Measurements from ENCODE around the gene RAI14.
"Not testable (repeated sequence)": the region's sequence is repeated elsewhere in the genome, so short reads cannot be mapped to it uniquely, and the experiment has no call there.

The RAI14 gene

GRCh38 chr5:34699155-34700077, 43.3 kb downstream of the RAI14 start:
- DNase-seq (ENCODE audit: low spot score) = no peak

DNA sequence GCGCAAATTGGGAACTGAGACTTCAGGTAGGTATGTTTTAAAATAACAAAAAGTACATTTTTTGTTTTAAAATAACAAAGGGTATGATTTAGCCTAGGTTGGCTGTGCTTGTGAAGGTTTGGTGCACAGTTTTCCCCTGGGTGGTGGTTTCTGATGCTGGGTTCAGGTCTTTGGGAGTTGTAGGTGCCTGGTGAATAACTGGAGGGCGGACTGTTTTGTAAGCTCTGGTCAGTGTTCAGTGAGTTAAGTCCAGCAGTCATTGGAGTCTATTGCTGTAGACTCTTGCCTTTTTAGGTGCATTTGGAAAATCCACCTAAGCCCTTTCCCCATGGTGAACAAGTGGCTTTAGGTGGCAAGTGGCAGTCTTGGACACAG, 43.9 kb downstream of the RAI14 start:
- DNase-seq (ENCODE audit: low spot score) = no peak

DNA sequence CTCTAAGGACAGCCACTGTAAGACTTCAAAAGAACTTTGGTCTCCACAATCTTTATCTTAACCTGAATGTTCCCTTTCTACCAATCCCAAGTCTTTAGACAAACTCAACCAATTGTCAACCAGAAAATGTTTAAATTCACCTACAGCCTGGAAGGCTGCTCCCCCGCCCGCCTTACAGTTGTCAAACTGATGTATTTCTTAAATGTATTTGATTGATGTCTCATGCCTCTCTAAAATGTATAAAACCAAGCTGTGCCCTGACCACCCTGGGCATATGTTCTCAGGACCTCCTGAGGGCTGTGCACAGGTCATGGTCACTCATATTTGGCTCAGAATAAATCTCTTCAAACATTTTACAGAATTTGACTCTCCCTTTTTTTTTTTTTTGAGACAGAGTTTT, 45.3 kb downstream of the RAI14 start:
- not testable (repeated sequence) for DNase-seq (ENCODE audit: low spot score)

DNA sequence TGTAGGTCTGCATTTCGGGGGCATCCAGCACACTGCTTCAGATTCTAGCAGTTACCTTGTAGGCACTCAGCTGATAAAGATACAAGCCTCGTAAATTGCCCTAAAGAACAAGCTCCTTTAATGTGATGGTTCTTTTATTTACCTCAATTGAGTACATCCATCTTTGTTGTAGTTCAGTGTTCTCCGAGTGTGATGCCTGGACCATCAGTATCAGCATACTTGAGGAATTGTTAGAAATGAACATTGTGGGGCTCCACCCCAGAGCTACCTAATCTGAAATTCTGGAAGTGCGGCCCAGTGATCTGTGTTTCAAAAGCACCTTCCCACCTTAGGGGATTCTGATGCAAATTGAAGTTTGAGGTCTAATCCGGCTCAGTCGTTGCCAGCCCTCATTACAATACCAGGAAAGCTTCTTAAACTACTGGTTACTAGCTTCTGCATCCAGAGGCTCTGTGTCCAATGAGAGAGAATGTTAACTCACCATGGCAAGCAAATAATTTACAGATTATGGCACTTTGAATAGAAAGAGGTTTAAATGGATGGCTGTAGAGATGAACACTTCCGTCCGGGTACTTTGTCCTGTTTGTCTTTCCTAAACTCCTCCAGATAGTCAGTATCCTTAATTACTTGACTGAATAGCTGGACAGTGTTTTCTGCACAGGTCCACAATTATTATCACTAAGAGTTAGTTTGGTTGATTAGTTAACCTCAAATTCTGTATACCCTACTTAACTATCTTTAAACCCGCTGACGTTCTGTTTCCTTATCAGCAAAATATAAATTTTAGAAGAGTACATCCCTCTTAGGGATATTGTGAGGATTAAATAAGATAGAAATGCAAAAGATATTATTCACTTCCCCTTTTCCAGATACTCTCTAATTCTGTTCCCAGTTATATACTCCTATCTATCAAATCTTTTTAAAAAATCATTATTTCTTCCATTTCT, 47.9 kb downstream of the RAI14 start:
- no peak for DNase-seq (ENCODE audit: low spot score)

DNA sequence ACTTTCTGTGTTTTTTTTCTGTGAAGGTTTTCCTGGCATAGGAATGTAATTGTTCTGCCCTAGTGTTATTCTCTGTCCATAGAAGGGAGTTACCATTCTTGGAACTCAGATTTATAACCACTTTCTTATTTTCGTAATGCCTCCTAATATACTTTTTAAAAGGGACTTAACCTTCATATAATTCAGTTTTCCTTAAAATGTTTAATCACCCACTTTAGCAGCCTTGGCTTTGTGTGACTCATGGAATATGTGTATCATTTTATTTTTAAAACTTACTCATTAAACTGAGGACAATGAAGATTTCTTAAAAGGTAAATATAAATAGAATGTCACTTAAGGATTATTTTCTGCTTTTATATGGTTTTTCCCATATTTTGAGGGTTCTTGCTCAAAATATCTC, 50.0 kb downstream of the RAI14 start:
- no peak for DNase-seq (ENCODE audit: low spot score)

GRCh38 chr5:34707451-34708107, 51.5 kb downstream of the RAI14 start:
- DNase-seq (ENCODE audit: low spot score) = no peak

- DNase-seq (ENCODE audit: low spot score) = no peak
These were observed 52.6 kb downstream of the RAI14 start for GRCh38 chr5:34708777-34709176.

- no peak for DNase-seq (ENCODE audit: low spot score)
These were observed 53.9 kb downstream of the RAI14 start for GRCh38 chr5:34709861-34710673.

- no peak for DNase-seq (ENCODE audit: low spot score)
These were observed 56.4 kb downstream of the RAI14 start for GRCh38 chr5:34712565-34712964.

DNA sequence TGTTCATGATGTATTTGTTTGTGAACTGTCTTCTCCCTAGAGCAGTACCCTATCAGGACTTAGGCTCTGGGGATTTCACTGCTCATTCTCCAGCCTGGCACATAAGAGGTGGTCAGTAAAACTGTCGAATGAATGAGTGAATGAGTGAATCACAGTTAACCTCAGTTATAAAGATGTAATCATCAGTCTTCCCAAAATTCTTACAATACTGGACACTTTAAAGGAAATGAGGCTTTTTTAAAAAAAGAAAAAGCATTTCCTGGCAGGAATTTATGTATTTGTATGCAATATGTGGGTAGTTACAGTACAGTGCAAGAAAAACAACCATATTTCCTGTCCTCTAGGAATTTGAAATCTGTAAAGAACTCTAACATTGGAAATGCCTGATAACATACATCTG, 59.6 kb downstream of the RAI14 start:
- no peak for DNase-seq (ENCODE audit: low spot score)

DNA sequence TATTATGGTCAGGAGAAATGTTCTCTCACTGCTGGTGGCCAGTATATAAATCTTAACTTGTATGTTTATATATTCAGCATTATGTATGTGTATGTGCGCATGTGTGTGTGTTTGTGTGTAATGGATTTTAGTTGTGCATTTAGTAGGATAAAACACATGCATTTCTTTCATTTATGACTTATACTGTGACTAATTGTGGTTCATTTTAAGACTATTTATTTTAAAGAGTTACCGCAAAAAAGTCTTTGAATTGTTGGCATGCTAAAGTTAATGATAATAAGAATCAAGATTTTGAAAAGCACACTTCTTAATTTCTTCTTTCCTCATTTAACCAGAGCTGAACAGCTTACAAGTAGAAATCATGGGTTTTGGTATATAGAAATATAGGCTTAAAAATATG, 60.9 kb downstream of the RAI14 start:
- DNase-seq (ENCODE audit: low spot score) = no peak

DNA sequence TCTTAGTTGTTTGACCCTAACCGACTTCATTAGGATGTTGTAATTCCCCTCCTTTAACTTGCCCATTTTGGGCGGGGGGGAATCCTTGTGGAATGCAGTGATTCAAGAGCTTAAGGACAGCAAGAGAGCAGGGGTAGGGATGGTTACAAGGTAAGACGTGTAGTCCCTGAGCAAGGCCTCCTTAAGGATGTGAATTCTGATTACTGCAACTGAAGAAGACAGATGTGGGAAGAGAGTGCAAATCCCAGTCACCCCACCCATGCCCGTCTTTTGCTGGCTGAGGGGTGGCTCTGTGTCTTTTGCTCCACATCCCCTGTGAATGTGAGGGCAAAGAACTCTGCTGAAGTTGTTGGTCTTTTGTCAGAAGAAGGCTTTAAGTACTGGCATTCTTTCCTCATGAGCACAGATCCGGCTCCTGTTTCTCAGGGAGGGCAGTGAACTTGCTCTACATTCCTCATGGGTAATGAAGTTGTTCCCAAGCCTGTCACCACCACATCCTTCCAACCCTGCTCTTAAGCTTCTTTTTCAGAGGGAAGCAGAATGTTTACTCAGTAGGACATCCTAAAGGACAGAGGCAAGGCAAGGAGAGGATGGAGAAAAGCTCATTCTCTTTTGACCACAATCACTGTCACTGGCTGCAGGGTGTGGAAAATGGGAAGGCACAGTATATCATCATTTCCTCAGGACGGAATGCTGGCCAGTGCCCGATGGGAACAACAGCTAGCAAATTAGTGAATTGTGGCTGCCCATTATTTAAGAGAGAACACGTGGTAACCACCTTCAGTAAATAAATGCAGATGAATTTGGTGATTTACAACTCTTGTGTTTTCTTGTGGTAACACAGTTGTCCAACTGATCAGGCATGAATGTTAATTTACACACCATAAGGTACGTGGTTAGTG, 61.5 kb downstream of the RAI14 start:
- no peak for DNase-seq (ENCODE audit: low spot score)

DNA sequence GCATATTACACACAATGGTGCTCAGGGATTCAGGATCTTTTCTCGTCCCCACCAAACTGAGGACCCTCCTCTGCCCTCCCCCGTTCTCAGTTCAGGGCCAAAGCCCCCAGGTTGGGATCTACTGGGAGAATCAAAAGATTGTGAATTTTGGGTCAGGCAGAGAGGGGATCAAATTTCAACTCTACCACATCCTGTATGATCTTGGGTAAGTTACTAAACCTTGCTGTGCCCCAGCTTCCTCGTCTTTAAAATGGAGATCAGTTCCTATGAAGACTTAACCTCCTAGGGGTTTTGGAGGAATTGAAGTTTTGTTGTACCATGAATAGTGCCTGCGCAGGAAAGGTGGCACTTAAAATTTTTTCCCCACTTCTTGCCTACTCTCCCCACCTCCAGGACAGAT, 62.4 kb downstream of the RAI14 start:
- no peak for DNase-seq (ENCODE audit: low spot score)

DNA sequence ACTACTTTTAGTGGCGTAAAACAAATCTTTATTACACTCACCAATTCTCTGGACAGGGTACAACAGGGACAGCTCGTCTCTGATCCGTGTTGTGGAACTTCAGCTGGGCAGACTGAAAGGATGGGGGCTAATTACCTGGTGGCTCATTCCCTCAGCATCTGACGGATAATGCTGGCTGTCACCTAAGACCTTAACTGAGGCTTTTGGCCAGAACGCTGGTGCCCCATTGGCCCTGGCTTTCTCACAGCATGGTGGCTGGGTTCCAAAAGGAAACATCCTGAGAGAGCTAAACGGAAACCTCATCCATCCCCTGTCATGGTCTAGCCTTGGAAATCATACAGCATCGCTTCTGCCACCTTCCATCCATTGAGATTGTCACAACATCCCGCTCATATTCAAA, 62.9 kb downstream of the RAI14 start:
- no peak for DNase-seq (ENCODE audit: low spot score)

DNA sequence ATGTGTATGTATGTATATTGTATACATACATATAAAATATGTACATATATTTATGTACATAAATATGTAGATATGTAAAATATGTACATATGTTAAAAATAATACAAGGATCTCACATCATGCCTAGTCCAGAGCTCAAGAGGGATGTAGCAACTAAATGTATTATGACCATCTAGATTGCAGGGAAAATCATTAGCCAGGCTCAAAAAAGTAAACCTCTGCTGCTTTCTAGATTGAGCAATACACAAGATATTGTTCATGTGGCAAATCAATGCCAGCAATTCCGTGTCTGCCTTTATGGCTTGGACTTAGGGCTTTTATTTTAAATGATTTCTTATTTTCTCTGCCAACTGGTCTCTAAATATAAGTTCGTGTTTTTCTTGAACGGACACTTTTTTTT, 65.2 kb downstream of the RAI14 start:
- no peak for DNase-seq (ENCODE audit: low spot score)

GRCh38 chr5:34722183-34722582, 66.1 kb downstream of the RAI14 start:
- no peak for DNase-seq (ENCODE audit: low spot score)

GRCh38 chr5:34724741-34725140, 68.6 kb downstream of the RAI14 start:
- no peak for DNase-seq (ENCODE audit: low spot score)

DNA sequence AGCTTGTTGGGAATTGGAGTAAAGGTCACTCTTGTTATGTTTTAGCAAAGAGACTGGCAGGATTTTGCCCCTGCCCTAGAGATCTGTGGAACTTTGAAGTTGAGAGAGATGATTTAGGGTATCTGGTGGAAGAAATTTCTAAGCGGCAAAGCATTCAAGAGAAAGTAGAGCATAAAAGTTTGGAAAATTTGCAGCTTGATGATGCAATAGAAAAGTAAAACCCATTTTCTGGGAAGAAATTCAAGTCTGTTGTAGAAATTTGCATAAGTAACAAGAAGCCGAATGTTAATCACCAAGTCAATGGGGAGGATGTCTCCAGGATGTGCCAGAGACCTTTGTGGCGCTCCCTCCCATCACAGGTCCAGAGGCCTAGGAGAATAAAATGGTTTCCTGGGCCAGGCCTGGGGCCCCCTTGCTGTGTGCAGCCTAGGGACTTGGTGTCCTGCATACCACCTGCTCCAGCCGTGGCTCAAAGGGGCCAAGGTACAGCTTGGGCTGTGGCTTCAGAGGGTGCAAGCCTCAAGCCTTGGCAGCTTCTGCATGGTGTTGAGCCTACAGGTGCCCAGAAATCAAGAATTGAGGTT, 71.1 kb downstream of the RAI14 start:
- DNase-seq (ENCODE audit: low spot score) = not testable (repeated sequence)

DNA sequence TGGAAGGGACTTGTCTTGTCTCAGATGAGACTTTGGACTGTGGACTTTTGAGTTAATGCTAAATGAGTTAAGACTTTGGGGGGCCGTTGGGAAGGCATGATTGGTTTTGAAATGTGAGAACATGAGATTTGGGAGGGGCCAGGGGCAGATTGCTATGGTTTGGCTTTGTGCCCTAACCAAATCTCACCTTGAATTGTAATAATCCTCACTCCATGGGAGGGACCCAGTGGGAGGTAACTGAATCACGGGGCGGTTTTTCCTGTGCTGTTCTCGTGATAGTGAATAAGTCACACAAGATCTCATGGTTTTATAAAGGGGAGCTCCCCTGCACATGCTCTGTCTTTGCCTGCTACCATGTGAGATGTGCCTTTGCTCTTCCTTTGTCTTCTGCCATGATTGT, 72.1 kb downstream of the RAI14 start:
- no peak for DNase-seq (ENCODE audit: low spot score)

Measured in HuH-7.5 (cell line).